Activated gamma-delta T cell (primary cell): ENCODE results near the gene OXLD1.

Experiments used
- DNase-seq: peaks from one replicate; lab custom pipeline; 2025; lab: John Stamatoyannopoulos, UW

Gene OXLD1

GRCh38 chr17:81616877-81617276 lies 49.5 kb downstream of the OXLD1 start:
- DNase-seq, result no peak

DNA sequence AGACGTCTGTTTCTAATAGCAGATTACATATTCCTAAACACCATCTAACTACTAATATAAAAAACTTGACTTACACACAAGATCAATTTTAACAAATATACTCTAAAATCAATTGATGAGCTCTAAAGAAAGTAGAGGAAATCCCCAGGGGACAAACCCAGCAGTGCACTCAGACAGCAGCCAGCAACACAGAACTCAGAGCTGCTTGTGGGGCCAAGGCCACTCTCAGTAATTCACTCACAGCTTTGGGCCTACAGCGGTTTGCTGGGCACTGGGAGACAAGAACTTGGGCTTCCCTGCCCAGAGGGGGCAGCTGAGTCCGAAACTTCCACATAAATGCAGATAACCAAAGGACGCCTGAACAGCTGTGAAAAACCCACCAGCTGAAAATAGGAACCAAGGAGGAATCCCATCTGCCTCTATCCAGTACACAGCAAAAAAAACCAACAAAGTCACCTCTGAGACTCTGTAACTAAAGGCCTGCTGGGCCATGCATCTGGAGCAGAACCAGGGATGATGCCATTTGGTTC lies 50.9 kb downstream of the OXLD1 start:
- DNase-seq, result no peak
